GM19239 (cell line): ENCODE results near the gene KLC1.
"Not testable (repeated sequence)": the region's sequence is repeated elsewhere in the genome, so short reads cannot be mapped to it uniquely, and the experiment has no call there.

Source experiments
- DNase-seq: peaks from one replicate; pipeline ENCODE4 v3.0.0; 2011; ENCODE audit warnings: low spot score; ENCODE audit not compliant: insufficient read length
- FAIRE-seq: peaks from 2 replicates; lab custom pipeline; 2011; peaks lifted over from hg19 to GRCh38; lab: Jason Lieb, UNC

Gene KLC1

GRCh38 chr14:103628684-103629502, at the start of gene KLC1:
Gene KLC1, plus strand, starts transcription at chr14:103629211. Its CDS starts 25,354 bp downstream, at chr14:103654565.
- peak; percentile 73 for FAIRE-seq
- peak; percentile 78 for DNase-seq

GRCh38 chr14:103581206-103581605, 47.8 kb upstream of the KLC1 start:
- FAIRE-seq: no peak

GRCh38 chr14:103581954-103582703, 46.9 kb upstream of the KLC1 start:
- FAIRE-seq (no peak), DNase-seq (no peak)

More at GRCh38 chr14:103581206-103581605, 47.8 kb upstream of the KLC1 start:
- no peak for DNase-seq

- FAIRE-seq (no peak), DNase-seq (no peak)
These were observed 44.6 kb upstream of the KLC1 start for GRCh38 chr14:103584326-103584915.

GRCh38 chr14:103593577-103593976, 35.4 kb upstream of the KLC1 start:
- FAIRE-seq: peak; percentile 96
- peak; percentile 77 for DNase-seq

GRCh38 chr14:103594265-103594664, 34.7 kb upstream of the KLC1 start:
- no peak for FAIRE-seq
- DNase-seq: no peak

GRCh38 chr14:103597623-103598377, 31.2 kb upstream of the KLC1 start:
- no peak for DNase-seq

DNA sequence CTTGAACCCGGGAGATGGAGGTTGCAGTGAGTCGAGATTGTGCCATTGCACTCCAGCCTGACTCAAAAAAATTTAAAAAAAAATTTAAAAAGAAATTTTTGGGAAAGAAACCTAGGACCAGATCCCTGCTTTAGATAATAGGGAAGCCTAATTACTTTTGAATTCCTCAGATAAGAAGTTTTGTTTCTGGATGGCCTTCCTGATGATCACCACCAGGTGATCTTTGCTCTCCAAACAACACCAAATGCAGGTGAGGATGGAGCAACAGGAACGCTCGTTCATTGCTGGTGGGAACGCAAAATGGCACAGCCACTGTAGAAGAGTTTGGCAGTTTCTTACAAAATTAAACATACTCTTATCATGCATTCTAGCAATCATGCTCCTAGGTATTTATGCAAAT, 28.5 kb upstream of the KLC1 start:
- DNase-seq (no peak), FAIRE-seq (no peak)

More at GRCh38 chr14:103597623-103598377, 31.2 kb upstream of the KLC1 start:
- no peak for FAIRE-seq

GRCh38 chr14:103604620-103605019, 24.4 kb upstream of the KLC1 start:
- no peak for DNase-seq

GRCh38 chr14:103606963-103607668, 21.9 kb upstream of the KLC1 start:
- DNase-seq (peak; percentile 62), FAIRE-seq (peak; percentile 99)

More at GRCh38 chr14:103604620-103605019, 24.4 kb upstream of the KLC1 start:
- FAIRE-seq: no peak

GRCh38 chr14:103607822-103608221, 21.2 kb upstream of the KLC1 start:
- no peak for FAIRE-seq
- DNase-seq: no peak

DNA sequence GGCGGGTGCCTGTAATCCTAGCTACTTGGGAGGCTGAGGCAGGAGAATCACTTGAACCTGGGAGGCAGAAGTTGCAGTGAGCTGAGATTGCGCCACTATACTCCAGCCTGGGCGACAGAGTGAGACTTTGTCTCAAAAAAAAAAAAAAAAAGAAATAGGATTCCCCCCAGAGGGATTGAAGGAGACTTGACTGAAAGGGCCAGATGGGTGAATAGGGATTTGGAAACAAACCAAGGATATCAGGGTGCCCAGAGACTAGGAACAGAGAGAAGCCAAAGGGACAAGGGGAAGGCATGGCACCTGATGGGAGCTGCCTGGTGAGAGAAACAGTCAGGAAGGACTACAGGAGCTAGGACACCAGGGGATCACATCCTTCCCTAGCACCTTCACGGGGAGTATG, 19.9 kb upstream of the KLC1 start:
- not testable (repeated sequence) for FAIRE-seq, DNase-seq

GRCh38 chr14:103611215-103611614, 17.8 kb upstream of the KLC1 start:
- no peak for FAIRE-seq
- DNase-seq: no peak

DNA sequence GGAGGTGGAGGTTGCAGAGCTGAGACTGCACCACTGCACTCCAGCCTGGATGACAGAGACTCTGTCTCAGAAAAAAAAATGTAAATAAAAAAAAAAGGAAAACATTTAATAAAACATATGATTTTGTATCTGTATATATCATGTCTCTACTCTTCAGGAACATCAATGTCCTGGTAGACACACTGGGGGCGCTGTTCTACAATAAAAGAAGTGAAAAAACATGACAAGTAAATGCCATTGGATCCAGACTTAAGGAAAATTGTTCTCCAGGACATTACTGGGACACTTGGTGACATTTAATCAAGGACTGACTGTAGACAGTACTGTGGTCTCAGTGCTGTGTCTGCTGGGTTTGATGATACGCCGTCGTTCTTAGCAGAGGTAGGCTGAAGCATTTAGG, 15.5 kb upstream of the KLC1 start:
- FAIRE-seq: no peak

GRCh38 chr14:103616635-103617300, 12.2 kb upstream of the KLC1 start:
- no peak for FAIRE-seq

More for the DNA sequence above, 15.5 kb upstream of the KLC1 start:
- no peak for DNase-seq

GRCh38 chr14:103619057-103619456, 10.0 kb upstream of the KLC1 start:
- FAIRE-seq (no peak), DNase-seq (no peak)

More at GRCh38 chr14:103616635-103617300, 12.2 kb upstream of the KLC1 start:
- DNase-seq: no peak

GRCh38 chr14:103621860-103622259, 7.2 kb upstream of the KLC1 start:
- DNase-seq (no peak), FAIRE-seq (no peak)

DNA sequence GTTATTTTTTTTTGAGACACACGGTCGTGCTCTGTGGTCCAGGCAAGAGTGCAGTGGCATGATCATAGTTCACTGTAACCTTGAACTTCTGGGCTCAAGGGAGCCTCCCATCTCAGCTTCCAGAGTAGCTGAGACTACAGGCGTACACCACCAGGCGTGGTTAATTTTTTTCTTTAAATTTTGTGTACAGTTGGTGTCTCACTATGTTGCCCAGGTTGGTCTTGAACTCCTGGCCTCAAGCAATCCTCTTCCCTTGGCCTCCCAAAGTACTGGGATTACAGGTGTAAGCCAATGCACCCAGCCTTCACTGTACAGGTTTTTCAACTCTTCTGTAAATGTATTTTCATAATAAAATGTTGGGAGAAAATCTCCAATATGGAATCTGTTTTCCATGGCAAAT, 5.7 kb upstream of the KLC1 start:
- FAIRE-seq: no peak
- no peak for DNase-seq
